Astrocyte of the spinal cord (primary cell): Measurements from ENCODE around the gene WDR83.

ENCODE experiments used
- DNase-seq: peaks from one replicate; pipeline ENCODE4 v3.0.0; 2011; ENCODE audit warnings: low read depth, low spot score
- H3K4me3 ChIP-seq: 2 replicates; pipeline ENCODE4 v1.5.1; 2011; ENCODE audit warnings: low read depth, mild to moderate bottlenecking, low read length, moderate library complexity
- CTCF ChIP-seq: IDR thresholded peaks from 2 replicates; pipeline ENCODE4 v1.5.1; 2012; ENCODE audit warnings: low read depth, mild to moderate bottlenecking, low read length, inconsistent platforms
- in situ Hi-C: cut with HindIII; loops from 2 replicates; pipeline ENCODE4 v1.10.0; 2017; ENCODE audit warnings: low sequenced_read_pairs

WDR83 gene

DNA sequence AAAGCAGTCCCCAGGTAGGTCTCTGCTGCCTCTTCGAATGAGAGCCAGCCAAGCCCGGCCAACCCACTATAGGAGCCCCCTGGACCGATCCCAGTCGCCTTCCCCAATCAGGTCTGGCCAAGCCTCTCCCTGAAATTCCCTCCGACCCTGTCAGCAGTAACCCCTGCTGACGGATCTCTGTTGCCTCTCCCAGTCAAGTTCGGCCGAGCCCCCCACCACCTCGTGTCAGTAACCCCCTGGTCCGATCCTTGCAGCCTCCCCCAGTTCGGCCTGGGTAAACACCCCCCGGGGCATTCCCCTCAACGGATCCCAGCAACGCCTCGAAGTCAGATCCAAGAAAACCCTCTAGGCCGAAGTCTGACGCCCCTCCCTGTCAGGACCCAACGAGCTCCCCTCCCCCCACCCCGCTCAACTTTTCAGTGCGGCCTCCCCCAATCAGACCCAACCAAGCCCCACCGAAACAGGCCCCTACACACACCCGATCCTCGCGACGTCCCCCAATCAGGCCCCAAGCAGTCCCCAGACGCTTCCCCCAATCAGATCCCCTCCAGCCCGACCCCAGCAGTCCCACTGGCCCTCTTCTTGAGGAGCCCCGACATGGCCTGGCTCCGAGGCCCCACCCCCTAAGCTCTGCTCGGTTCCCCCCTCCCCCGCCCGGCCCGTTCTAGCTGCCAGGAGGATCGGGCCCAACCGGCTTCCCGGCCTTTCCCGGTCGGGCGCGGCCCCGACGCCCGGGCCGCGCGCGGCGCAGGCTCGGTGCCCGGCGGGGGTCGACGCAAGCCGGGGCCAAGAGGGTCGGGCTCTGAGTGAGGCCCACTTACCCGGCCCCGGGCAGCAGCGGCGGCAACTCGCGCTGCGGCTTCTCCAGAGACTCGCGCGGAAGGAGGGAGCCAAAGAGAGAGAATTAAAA lies 55.3 kb downstream of the WDR83 start:
- no peak for TF ChIP-seq CTCF
- peak; percentile 78 for DNase-seq
- in situ Hi-C loops = no loop called here
- peak overlapping the region; percentile 81 for H3K4me3 ChIP-seq

- peak overlapping the region; percentile 81 for H3K4me3 ChIP-seq
- in situ Hi-C loops = no loop called here
- DNase-seq = peak; percentile 99
- no peak for TF ChIP-seq CTCF
Measured at GRCh38 chr19:12722566-12723380, 56.2 kb downstream of the WDR83 start.

DNA sequence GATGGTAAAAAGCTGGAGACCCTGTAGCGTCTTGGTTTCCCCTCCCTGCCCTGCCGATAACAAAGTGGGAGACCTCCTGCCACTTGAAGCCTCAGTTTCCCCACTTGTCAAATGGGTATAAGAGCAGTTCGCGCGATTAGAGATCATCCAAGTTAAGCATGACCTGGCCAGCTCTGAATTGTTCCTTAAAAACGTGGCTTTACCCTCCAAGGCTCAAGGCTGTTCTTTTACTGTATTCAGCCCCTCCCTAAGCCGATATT lies 56.7 kb downstream of the WDR83 start:
- peak overlapping the region; percentile 81 for H3K4me3 ChIP-seq
- peak; percentile 9 for DNase-seq
- TF ChIP-seq CTCF = no peak
- in situ Hi-C loops = no loop called here

GRCh38 chr19:12723641-12724426 lies 57.2 kb downstream of the WDR83 start, which contains the start of gene TNPO2:
TNPO2 (minus strand) TSS chr19:12723932; CDS start chr19:12720977, 2,955 bp downstream.
- in situ Hi-C loops = no loop called here
- peak within 1 kb of the TSS; percentile 81 for H3K4me3 ChIP-seq

More at GRCh38 chr19:12723641-12724426, 57.2 kb downstream of the WDR83 start, which contains the start of gene TNPO2:
- peak; percentile 60 for DNase-seq
- TF ChIP-seq CTCF = no peak
